KMS-11 (cell line): ENCODE data around the gene ZCWPW2.

ENCODE experiments used
- H2AFZ ChIP-seq: fragments of 200-600 bp; sonication (generic); 2 replicates; pipeline ENCODE4 v1.6.1; 2016; ENCODE audit warnings: antibody characterized with exemption, mixed run types, low read depth
- H3K27ac ChIP-seq: fragments of 200-600 bp; sonication (generic); 2 replicates; pipeline ENCODE4 v1.6.1; 2016; ENCODE audit warnings: mild to moderate bottlenecking, mixed run types
- H3K27me3 ChIP-seq: fragments of 200-600 bp; sonication (generic); 2 replicates; pipeline ENCODE4 v1.6.1; 2017; ENCODE audit warnings: mild to moderate bottlenecking, low read depth, mixed run types, moderate library complexity; ENCODE audit not compliant: insufficient read depth
- H3K36me3 ChIP-seq: fragments of 200-600 bp; sonication (generic); 2 replicates; pipeline ENCODE4 v1.6.1; 2017; ENCODE audit warnings: mild to moderate bottlenecking, mixed run types; ENCODE audit not compliant: insufficient read depth
- H3K4me1 ChIP-seq: fragments of 200-600 bp; sonication (generic); 2 replicates; pipeline ENCODE4 v1.6.1; 2016; ENCODE audit warnings: mild to moderate bottlenecking, low read depth, mixed run types; ENCODE audit not compliant: poor library complexity, severe bottlenecking
- H3K4me2 ChIP-seq: fragments of 200-600 bp; sonication (generic); 2 replicates; pipeline ENCODE4 v1.7.0; 2016; ENCODE audit warnings: mild to moderate bottlenecking, mixed run types
- H3K4me3 ChIP-seq: fragments of 200-600 bp; sonication (generic); IDR thresholded peaks from 2 replicates; pipeline ENCODE4 v1.6.1; 2017; ENCODE audit warnings: low read depth, low read length, mixed read lengths; ENCODE audit not compliant: insufficient read depth
- H3K79me2 ChIP-seq: fragments of 200-600 bp; sonication (generic); 2 replicates; pipeline ENCODE4 v1.6.1; 2016; ENCODE audit warnings: low read depth, mixed run types; ENCODE audit not compliant: insufficient read depth
- H3K9ac ChIP-seq: fragments of 200-600 bp; sonication (generic); 2 replicates; pipeline ENCODE4 v1.6.1; 2016; ENCODE audit warnings: mild to moderate bottlenecking, mixed run types
- H4K20me1 ChIP-seq: fragments of 200-600 bp; sonication (generic); 2 replicates; pipeline ENCODE4 v1.6.1; 2016; ENCODE audit warnings: mild to moderate bottlenecking, mixed run types; ENCODE audit not compliant: insufficient read depth
- TF ChIP-seq, protein P1 (sequence below): fragments of 200-600 bp; sonication (generic); conservative IDR thresholded peaks from 2 replicates; pipeline ENCODE4 v1.6.1; 2017; ENCODE audit warnings: low read depth, mild to moderate bottlenecking, antibody characterized with exemption, low read length, moderate library complexity, mixed read lengths

Gene ZCWPW2

DNA sequence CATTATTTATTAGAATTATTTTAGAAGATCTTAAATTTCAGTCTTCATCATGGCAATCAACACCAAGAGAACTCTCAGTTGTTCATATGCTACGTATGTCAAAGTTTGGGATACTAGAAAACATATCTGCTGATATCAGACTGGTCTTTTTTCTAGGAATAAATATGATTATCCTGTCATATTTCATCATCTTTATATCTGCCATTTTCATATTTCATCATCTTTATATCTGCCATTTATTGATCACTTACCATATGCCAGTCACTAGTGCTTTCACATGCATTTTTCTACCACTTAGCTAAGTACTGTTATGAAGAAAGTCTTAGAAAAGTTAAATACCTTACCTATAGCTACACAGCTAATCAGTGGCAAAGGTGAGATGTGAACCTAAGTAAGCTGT is 2.8 kb upstream of the ZCWPW2 start:
- TF ChIP-seq, protein P1, sequence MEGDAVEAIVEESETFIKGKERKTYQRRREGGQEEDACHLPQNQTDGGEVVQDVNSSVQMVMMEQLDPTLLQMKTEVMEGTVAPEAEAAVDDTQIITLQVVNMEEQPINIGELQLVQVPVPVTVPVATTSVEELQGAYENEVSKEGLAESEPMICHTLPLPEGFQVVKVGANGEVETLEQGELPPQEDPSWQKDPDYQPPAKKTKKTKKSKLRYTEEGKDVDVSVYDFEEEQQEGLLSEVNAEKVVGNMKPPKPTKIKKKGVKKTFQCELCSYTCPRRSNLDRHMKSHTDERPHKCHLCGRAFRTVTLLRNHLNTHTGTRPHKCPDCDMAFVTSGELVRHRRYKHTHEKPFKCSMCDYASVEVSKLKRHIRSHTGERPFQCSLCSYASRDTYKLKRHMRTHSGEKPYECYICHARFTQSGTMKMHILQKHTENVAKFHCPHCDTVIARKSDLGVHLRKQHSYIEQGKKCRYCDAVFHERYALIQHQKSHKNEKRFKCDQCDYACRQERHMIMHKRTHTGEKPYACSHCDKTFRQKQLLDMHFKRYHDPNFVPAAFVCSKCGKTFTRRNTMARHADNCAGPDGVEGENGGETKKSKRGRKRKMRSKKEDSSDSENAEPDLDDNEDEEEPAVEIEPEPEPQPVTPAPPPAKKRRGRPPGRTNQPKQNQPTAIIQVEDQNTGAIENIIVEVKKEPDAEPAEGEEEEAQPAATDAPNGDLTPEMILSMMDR = no peak
- Histone ChIP-seq H3K4me3 (no peak overlapping the region), H4K20me1 (no peaks in the 10 kb centered on the region), H3K9ac (no peak overlapping the region), H3K36me3 (no peaks in the 10 kb centered on the region), H3K4me2 (no peak overlapping the region), H2AFZ (no peak overlapping the region), H3K79me2 (no peaks in the 10 kb centered on the region), H3K27me3 (no peaks in the 10 kb centered on the region), H3K27ac (no peak overlapping the region), H3K4me1 (peaks cover 21% of the 10 kb centered on the region)

DNA sequence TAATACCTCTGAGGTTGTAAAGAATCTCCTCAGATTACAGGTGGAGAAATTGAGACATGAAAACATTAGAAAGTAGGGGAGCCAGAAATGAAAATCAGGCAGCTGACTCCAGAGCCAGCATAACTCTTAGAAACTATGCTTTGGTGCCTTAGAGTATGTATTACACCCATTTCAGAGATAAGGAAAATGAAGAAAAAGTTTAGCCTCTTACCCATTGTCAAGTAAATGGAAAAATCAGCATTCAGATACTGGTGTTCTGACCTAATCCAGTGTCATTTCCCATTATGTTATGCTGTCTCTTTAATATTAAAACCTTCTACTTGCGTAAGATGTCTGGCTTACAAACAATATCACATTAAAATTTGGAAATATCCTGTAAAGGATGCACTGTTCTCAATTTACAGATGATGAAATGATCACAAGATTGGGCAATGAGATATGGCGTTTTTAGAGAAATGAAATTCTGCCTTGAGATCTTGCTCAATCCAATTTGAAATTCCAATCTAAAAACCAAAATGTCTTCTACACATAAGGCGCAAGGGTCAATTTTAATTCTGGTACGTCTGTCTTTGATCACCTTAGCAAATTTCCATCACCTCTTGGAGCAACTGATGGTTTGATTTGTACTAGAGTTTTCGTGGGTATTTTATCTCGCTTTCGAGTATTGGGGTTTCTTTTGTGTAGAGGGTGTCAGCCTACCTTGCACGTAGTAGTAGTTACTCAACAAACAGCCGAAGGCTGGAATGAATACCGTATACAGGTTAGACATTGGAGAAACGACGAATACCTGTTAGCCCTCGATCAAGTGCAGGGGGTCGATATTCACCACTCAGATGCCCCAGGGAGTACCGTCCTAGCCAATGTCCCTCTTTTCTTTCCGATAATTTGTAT is 902 bp upstream of the ZCWPW2 start:
- Histone ChIP-seq H4K20me1 (no peaks in the 10 kb centered on the region), H3K4me2 (peak overlapping the region; percentile 68), H3K9ac (peak overlapping the region; percentile 97), H3K27ac (peak overlapping the region; percentile 94), H3K79me2 (no peaks in the 10 kb centered on the region), H3K27me3 (no peaks in the 10 kb centered on the region), H3K36me3 (no peaks in the 10 kb centered on the region), H3K4me1 (peaks cover 16% of the 10 kb centered on the region), H2AFZ (peak overlapping the region; percentile 71; the same call in 1 of the 2 replicates), H3K4me3 (no peak overlapping the region)
- TF ChIP-seq, protein P1 = no peak

DNA sequence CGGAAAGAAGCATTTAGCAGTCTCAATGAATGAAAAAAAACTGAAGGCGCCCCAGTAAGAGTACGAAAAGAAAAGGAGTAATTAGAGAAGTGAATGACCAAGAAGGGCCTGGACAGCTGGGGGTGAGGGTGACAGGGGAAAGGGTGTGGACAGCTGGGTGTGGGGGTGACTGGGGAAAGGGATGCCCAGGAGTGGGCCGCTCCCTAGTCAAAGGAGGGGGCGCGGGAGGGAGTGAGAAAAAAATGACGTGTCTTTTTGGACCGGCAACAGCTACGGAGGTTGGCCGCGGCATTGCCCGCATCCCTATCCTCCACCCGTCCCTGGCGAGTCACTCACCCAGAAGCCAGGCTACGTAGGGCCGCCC is 274 bp upstream of the ZCWPW2 start:
- H3K27ac ChIP-seq = peak overlapping the region; percentile 94
- H3K4me1 ChIP-seq = peaks cover 16% of the 10 kb centered on the region
- H3K9ac ChIP-seq = peak overlapping the region; percentile 97
- peak overlapping the region; percentile 20 for H3K4me3 ChIP-seq
- H3K4me2 ChIP-seq = peak overlapping the region; percentile 68
- TF ChIP-seq, protein P1 = no peak
- no peaks in the 10 kb centered on the region for H4K20me1 ChIP-seq
- H3K36me3 ChIP-seq = no peaks in the 10 kb centered on the region
- no peaks in the 10 kb centered on the region for H3K79me2 ChIP-seq
- peak overlapping the region; percentile 71 for H2AFZ ChIP-seq
- H3K27me3 ChIP-seq = no peaks in the 10 kb centered on the region

DNA sequence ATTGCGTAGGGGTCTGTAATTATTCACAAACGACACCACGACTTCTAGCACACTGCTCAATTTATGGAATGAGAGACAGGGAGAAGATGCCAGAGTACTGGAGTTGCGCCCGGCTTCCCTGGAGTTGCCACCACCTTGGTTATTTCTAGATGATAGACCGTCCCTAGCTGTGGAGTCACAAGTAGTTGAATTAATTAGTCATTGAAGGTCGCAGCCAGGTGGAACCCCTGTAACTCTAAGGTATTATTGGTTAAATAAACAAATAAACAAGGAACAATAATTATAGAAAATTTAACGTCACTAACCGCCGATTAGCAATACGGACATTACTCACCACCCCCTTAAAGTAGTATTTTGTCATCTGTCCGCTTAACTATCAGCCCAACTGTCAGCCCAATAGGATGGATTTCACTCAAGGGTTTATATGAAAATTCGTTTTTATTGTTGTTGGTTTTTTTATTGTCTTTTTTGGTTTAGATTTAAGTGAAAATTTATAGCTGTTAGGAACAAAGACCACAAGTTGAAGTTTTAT is 1.0 kb downstream of the ZCWPW2 start:
- Histone ChIP-seq H3K27me3 (no peaks in the 10 kb centered on the region), H3K79me2 (no peaks in the 10 kb centered on the region), H3K27ac (peak overlapping the region; percentile 94; the same call in 1 of the 2 replicates), H4K20me1 (no peaks in the 10 kb centered on the region), H2AFZ (peak overlapping the region; percentile 71), H3K4me2 (peak overlapping the region; percentile 39; the same call in 1 of the 2 replicates), H3K9ac (peak overlapping the region; percentile 97; the same call in 1 of the 2 replicates), H3K36me3 (no peaks in the 10 kb centered on the region), H3K4me1 (peaks cover 16% of the 10 kb centered on the region), H3K4me3 (no peak overlapping the region)
- TF ChIP-seq, protein P1 = no peak
